IMR-90 (cell line): ENCODE results near the gene EPS8. TPM values are rescaled to one million over a fixed set of nuclear protein-coding genes. Genes with fewer than 3 reads are reported as not detected.

Experiments used
- ATAC-seq: fragments of 200-7000 bp; cut with Tn5 transposase; 2 replicates; pipeline ENCODE4 v1.9.1; 2020; ENCODE audit warnings: low read depth, mild to moderate bottlenecking, moderate library complexity
- BruUV-seq: library from RNA; stranded (reverse); fragments of 400-500 nt; replicated peaks from 2 replicates; lab custom pipeline; 2021; lab: Mats Ljungman, UMichigan
- CTCF ChIA-PET: fragments of 300-600 bp; formaldehyde crosslinking; extraction: SDS; loops from one replicate; lab custom pipeline; 2021; ENCODE audit warnings: antibody characterized with exemption; lab: Yijun Ruan, JAX
- POLR2A ChIA-PET: fragments of 300-600 bp; sonication (Branson Sonifier 250); formaldehyde crosslinking; loops from one replicate; lab custom pipeline; 2022; ENCODE audit warnings: antibody characterized with exemption; ENCODE audit not compliant: unreplicated experiment; lab: Charles Lee
- DNase-seq: peaks from one replicate; pipeline ENCODE4 v3.0.0; 2013
- H2AFZ ChIP-seq: replicated peaks from 2 replicates; pipeline ENCODE3; 2013; ENCODE audit warnings: low read length, mild to moderate bottlenecking; ENCODE audit not compliant: poor library complexity
- H2AK5ac ChIP-seq: 2 replicates; pipeline ENCODE4 v1.6.1; 2013; ENCODE audit warnings: low read depth, low read length, inconsistent platforms
- H2AK9ac ChIP-seq: replicated peaks from 2 replicates; pipeline ENCODE3; 2013; ENCODE audit warnings: mild to moderate bottlenecking, low read depth, low read length, moderate library complexity; ENCODE audit not compliant: poor library complexity
- H2BK120ac ChIP-seq: 2 replicates; pipeline ENCODE4 v1.6.1; 2013; ENCODE audit warnings: low read depth, low read length, inconsistent platforms
- H2BK15ac ChIP-seq: 3 replicates; pipeline ENCODE4 v1.6.1; 2013; ENCODE audit warnings: low read depth, low read length, inconsistent platforms
- H2BK20ac ChIP-seq: 2 replicates; pipeline ENCODE4 v1.6.1; 2013; ENCODE audit warnings: low read depth, mild to moderate bottlenecking, inconsistent platforms, low read length, moderate library complexity
- H2BK5ac ChIP-seq: 2 replicates; pipeline ENCODE4 v1.6.1; 2013; ENCODE audit warnings: mild to moderate bottlenecking, low read depth, low read length, inconsistent platforms; ENCODE audit not compliant: poor library complexity, severe bottlenecking
- H3K14ac ChIP-seq: replicated peaks from 2 replicates; pipeline ENCODE4 v1.6.1; 2013; ENCODE audit warnings: low read depth, low read length, inconsistent platforms
- H3K18ac ChIP-seq: 2 replicates; pipeline ENCODE4 v1.6.1; 2013; ENCODE audit warnings: low read depth, low read length, control low read depth
- H3K23ac ChIP-seq: 2 replicates; pipeline ENCODE4 v1.6.1; 2013; ENCODE audit warnings: low read depth, low read length, inconsistent platforms
- H3K27ac ChIP-seq: 2 replicates; pipeline ENCODE4 v1.5.1; 2013; ENCODE audit warnings: mild to moderate bottlenecking, control low read depth, low read length; ENCODE audit not compliant: insufficient read depth
- H3K27me3 ChIP-seq: 2 replicates; pipeline ENCODE4 v1.6.1; 2013; ENCODE audit warnings: low read length; ENCODE audit not compliant: control insufficient read depth, insufficient read depth
- H3K36me3 ChIP-seq: 2 replicates; pipeline ENCODE4 v1.6.1; 2013; ENCODE audit warnings: low read length, mixed read lengths; ENCODE audit not compliant: control insufficient read depth, insufficient read depth
- H3K4ac ChIP-seq: 2 replicates; pipeline ENCODE4 v1.6.1; 2013; ENCODE audit warnings: low read depth, low read length, inconsistent platforms
- H3K4me1 ChIP-seq: 2 replicates; pipeline ENCODE4 v1.6.1; 2013; ENCODE audit warnings: low read length, mixed read lengths; ENCODE audit not compliant: control insufficient read depth, insufficient read depth
- H3K4me2 ChIP-seq: 2 replicates; pipeline ENCODE4 v1.6.1; 2013; ENCODE audit warnings: low read depth, mild to moderate bottlenecking, control low read depth, low read length, moderate library complexity
- H3K4me3 ChIP-seq: 2 replicates; pipeline ENCODE4 v1.5.1; 2013; ENCODE audit warnings: low read depth, mild to moderate bottlenecking, control low read depth, low read length, moderate library complexity; ENCODE audit not compliant: insufficient read depth
- H3K56ac ChIP-seq: 2 replicates; pipeline ENCODE4 v1.6.1; 2013; ENCODE audit warnings: low read length, inconsistent platforms; ENCODE audit not compliant: insufficient read depth; ENCODE audit errors: extremely low read depth
- H3K79me1 ChIP-seq, 2 experiments: 2 replicates each; pipeline ENCODE4 v1.6.1; 2013; ENCODE audit warnings: low read length in 2 of 2, inconsistent platforms in 1 of 2, low read depth in 1 of 2
- H3K9ac ChIP-seq: 2 replicates; pipeline ENCODE4 v1.6.1; 2013; ENCODE audit warnings: low read depth, low read length, control low read depth
- H3K9me1 ChIP-seq: 2 replicates; pipeline ENCODE4 v1.6.1; 2013; ENCODE audit warnings: low read length, inconsistent platforms; ENCODE audit not compliant: insufficient read depth
- H3K9me3 ChIP-seq: 2 replicates; pipeline ENCODE4 v1.6.1; 2013; ENCODE audit warnings: low read length; ENCODE audit not compliant: control insufficient read depth, insufficient read depth
- H4K20me1 ChIP-seq: 2 replicates; pipeline ENCODE4 v1.6.1; 2013; ENCODE audit warnings: low read length, inconsistent platforms; ENCODE audit not compliant: insufficient read depth
- H4K5ac ChIP-seq: 2 replicates; pipeline ENCODE4 v1.6.1; 2013; ENCODE audit warnings: mild to moderate bottlenecking, low read depth, low read length, control low read depth
- H4K8ac ChIP-seq, 2 experiments: 2 replicates each; pipeline ENCODE4 v1.6.1; 2013; ENCODE audit warnings: low read depth in 2 of 2, low read length in 2 of 2, control low read depth in 1 of 2, inconsistent platforms in 1 of 2
- H4K91ac ChIP-seq: 2 replicates; pipeline ENCODE4 v1.6.1; 2013; ENCODE audit warnings: low read depth, low read length, inconsistent platforms; ENCODE audit not compliant: insufficient read depth
- MAFK ChIP-seq: IDR thresholded peaks from 2 replicates; pipeline ENCODE4 v1.6.1; 2012; ENCODE audit warnings: low read depth, low read length, improper control_type of control experiment
- MAZ ChIP-seq: IDR thresholded peaks from 2 replicates; pipeline ENCODE4 v1.6.1; 2012; ENCODE audit warnings: low read depth, mild to moderate bottlenecking, low read length, improper control_type of control experiment, moderate library complexity, borderline replicate concordance
- NFE2L2 ChIP-seq: fragments of 150-350 bp; IDR thresholded peaks from 2 replicates; pipeline ENCODE4 v1.6.1; 2016; ENCODE audit warnings: low read depth, mild to moderate bottlenecking, low read length
- POLR2A ChIP-seq: IDR thresholded peaks from 2 replicates; pipeline ENCODE4 v1.6.1; 2012; ENCODE audit warnings: mild to moderate bottlenecking, low read depth, low read length
- WGBS, 2 experiments: methylation state at CpG; one replicate each; pipeline versions ENCODE4 v1.1.5 to v1.1.7; 2013; ENCODE audit warnings: missing lambda C conversion rate in 2 of 2; ENCODE audit not compliant: insufficient read length in 1 of 2; ENCODE audit errors: extremely low coverage in 2 of 2; 5-methylcytosine and 5-hydroxymethylcytosine counted together
- dilution Hi-C: fragments of 300-500 bp; cut with HindIII; formaldehyde crosslinking; loops from one replicate; pipeline ENCODE4 v1.14.3; 2018; ENCODE audit warnings: low sequenced_read_pairs; ENCODE audit not compliant: unreplicated experiment
- in situ Hi-C: fragments of 300-500 bp; cut with MboI; formaldehyde crosslinking; loops from 3 replicates; pipeline ENCODE4 v1.14.3; 2019; ENCODE audit warnings: low sequenced_read_pairs, inconsistent platforms, mixed read lengths
- intact Hi-C: fragments of 100-400 bp; cut with micrococcal nuclease; formaldehyde crosslinking; loops from 2 replicates; pipeline ENCODE4 v1.10.0; 2022
- polyA plus RNA-seq, 3 experiments: library from polyadenylated mRNA; depleted of rRNA; stranded (reverse); fragments of >200 nt; gene quantifications; 2 replicates each; pipeline ENCODE4 v1.2.3, GENCODE V29; 2012; ENCODE audit warnings: low replicate concordance in 1 of 3
- total RNA-seq: library from RNA; depleted of rRNA; stranded (reverse); fragments of >200 nt; gene quantifications from 2 replicates; pipeline ENCODE4 v1.2.3, GENCODE V29; 2012
- TF ChIP-seq, protein P1 (sequence below): conservative IDR thresholded peaks from 2 replicates; pipeline ENCODE4 v1.5.1; 2012; ENCODE audit warnings: mild to moderate bottlenecking, low read depth, low read length, improper control_type of control experiment
- TF ChIP-seq, protein P2 (sequence below): fragments of 150-350 bp; IDR thresholded peaks from 2 replicates; pipeline ENCODE4 v1.6.1; 2017; ENCODE audit warnings: mild to moderate bottlenecking, antibody characterized with exemption, low read length, low read depth

EPS8 gene
- total and polyA plus RNA-seq, 2 of the 4 experiments (the other 2 are of a cell fraction): 45.1 to 104 TPM

DNA sequence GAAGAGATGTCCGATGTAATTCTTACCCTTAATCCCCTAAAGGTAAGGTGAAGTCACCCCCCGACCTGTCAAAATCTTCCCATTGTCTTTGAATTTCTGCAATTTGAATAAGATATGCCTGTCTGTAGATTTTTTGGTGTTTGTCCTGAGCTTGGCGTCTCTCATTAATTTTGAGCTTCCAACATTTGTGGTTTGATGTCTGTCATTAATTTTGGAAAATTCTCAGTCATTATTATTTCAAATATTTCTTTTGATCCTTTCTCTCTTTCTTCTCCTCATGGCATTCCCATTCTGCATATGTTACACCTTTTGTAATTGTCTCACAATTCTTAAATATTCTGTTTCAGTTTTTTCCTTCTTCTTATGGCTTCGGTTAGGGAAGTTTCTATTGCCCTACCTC, 60.1 kb downstream of the EPS8 start:
- no peak overlapping the region for H3K23ac ChIP-seq
- H4K8ac ChIP-seq: no peak overlapping the region
- no peaks in the 10 kb centered on the region for H3K27me3 ChIP-seq
- no peaks in the 10 kb centered on the region for H3K36me3 ChIP-seq
- H3K4me2 ChIP-seq: no peak overlapping the region
- no peak overlapping the region for H2AK9ac ChIP-seq
- H2BK20ac ChIP-seq: no peak overlapping the region
- H2AFZ ChIP-seq: no peak overlapping the region
- no peaks in the 10 kb centered on the region for H4K20me1 ChIP-seq
- H3K9me3 ChIP-seq: no peaks in the 10 kb centered on the region
- no peak overlapping the region for H2AK5ac ChIP-seq
- POLR2A ChIA-PET: no interaction called here
- no peak overlapping the region for H3K56ac ChIP-seq
- ATAC-seq (no peak), DNase-seq (no peak)
- intact Hi-C loops (no loop called here), dilution Hi-C loops (no loop called here), in situ Hi-C loops (no loop called here)
- no peak overlapping the region for H3K4ac ChIP-seq
- H4K91ac ChIP-seq: no peak overlapping the region
- CTCF ChIA-PET: no interaction called here
- no peak overlapping the region for H3K18ac ChIP-seq
- H3K4me1 ChIP-seq: peaks cover 5% of the 10 kb centered on the region; the same call in 1 of the 2 replicates
- H2BK5ac ChIP-seq: no peak overlapping the region
- H2BK120ac ChIP-seq: no peak overlapping the region
- TF ChIP-seq, protein P1, sequence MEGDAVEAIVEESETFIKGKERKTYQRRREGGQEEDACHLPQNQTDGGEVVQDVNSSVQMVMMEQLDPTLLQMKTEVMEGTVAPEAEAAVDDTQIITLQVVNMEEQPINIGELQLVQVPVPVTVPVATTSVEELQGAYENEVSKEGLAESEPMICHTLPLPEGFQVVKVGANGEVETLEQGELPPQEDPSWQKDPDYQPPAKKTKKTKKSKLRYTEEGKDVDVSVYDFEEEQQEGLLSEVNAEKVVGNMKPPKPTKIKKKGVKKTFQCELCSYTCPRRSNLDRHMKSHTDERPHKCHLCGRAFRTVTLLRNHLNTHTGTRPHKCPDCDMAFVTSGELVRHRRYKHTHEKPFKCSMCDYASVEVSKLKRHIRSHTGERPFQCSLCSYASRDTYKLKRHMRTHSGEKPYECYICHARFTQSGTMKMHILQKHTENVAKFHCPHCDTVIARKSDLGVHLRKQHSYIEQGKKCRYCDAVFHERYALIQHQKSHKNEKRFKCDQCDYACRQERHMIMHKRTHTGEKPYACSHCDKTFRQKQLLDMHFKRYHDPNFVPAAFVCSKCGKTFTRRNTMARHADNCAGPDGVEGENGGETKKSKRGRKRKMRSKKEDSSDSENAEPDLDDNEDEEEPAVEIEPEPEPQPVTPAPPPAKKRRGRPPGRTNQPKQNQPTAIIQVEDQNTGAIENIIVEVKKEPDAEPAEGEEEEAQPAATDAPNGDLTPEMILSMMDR: no peak
- no peak for TF ChIP-seq MAZ
- no peak for TF ChIP-seq NFE2L2
- no peak for TF ChIP-seq POLR2A
- TF ChIP-seq MAFK: no peak
- TF ChIP-seq, protein P2, sequence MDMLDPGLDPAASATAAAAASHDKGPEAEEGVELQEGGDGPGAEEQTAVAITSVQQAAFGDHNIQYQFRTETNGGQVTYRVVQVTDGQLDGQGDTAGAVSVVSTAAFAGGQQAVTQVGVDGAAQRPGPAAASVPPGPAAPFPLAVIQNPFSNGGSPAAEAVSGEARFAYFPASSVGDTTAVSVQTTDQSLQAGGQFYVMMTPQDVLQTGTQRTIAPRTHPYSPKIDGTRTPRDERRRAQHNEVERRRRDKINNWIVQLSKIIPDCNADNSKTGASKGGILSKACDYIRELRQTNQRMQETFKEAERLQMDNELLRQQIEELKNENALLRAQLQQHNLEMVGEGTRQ: no peak
- no peak overlapping the region for H3K4me3 ChIP-seq
- no CpG with 5 or more reads among the region's 4 CpGs for WGBS, 2 experiments
- no peak overlapping the region for H3K14ac ChIP-seq
- H3K27ac ChIP-seq: no peak overlapping the region
- H3K9ac ChIP-seq: no peak overlapping the region
- no peaks in the 10 kb centered on the region for H3K9me1 ChIP-seq
- no TSS peak for BruUV-seq
- no peak overlapping the region for H2BK15ac ChIP-seq
- H4K5ac ChIP-seq: no peak overlapping the region
- peaks cover 14 to 46% of the 10 kb centered on the region in 2 experiments for H3K79me1 ChIP-seq
